GM19035 (cell line): ENCODE measurements around the gene FAM131B.

Experiments used
- ATAC-seq: cut with Tn5 transposase; IDR thresholded peaks from one replicate; pipeline ENCODE4 v1.9.1; 2021; ENCODE audit not compliant: unreplicated experiment

The FAM131B gene

GRCh38 chr7:143360788-143361551 lies 1.5 kb downstream of the FAM131B start:
- ATAC-seq = no peak

- no peak for ATAC-seq
Measured at GRCh38 chr7:143359771-143360353, 2.7 kb downstream of the FAM131B start.

GRCh38 chr7:143358626-143359025 lies 3.9 kb downstream of the FAM131B start:
- ATAC-seq = no peak

GRCh38 chr7:143356414-143357050 lies 6.0 kb downstream of the FAM131B start:
- no peak for ATAC-seq

GRCh38 chr7:143355450-143356385 lies 6.8 kb downstream of the FAM131B start:
- ATAC-seq = no peak

GRCh38 chr7:143354965-143355364 lies 7.5 kb downstream of the FAM131B start:
- ATAC-seq = no peak

- ATAC-seq = no peak
Measured at GRCh38 chr7:143354376-143354775, 8.1 kb downstream of the FAM131B start.

GRCh38 chr7:143352531-143353002 lies 9.9 kb downstream of the FAM131B start:
- ATAC-seq = no peak

GRCh38 chr7:143351574-143351973 lies 10.9 kb downstream of the FAM131B start:
- ATAC-seq = no peak

GRCh38 chr7:143351060-143351459 lies 11.5 kb downstream of the FAM131B start:
- no peak for ATAC-seq

- no peak for ATAC-seq
Measured at GRCh38 chr7:143347950-143348349, 14.6 kb downstream of the FAM131B start.

GRCh38 chr7:143346018-143346417 lies 16.5 kb downstream of the FAM131B start:
- no peak for ATAC-seq

GRCh38 chr7:143345428-143345900 lies 17.0 kb downstream of the FAM131B start:
- ATAC-seq = peak; percentile 83

- no peak for ATAC-seq
Measured at GRCh38 chr7:143343596-143343995, 18.9 kb downstream of the FAM131B start.

- ATAC-seq = no peak
Measured at GRCh38 chr7:143341842-143342241, 20.7 kb downstream of the FAM131B start.

- ATAC-seq = no peak
Measured at GRCh38 chr7:143337216-143337615, 25.3 kb downstream of the FAM131B start.

- no peak for ATAC-seq
Measured at GRCh38 chr7:143334244-143334643, 28.3 kb downstream of the FAM131B start.

GRCh38 chr7:143331179-143331801 lies 31.2 kb downstream of the FAM131B start:
- ATAC-seq = no peak

GRCh38 chr7:143329471-143330170 lies 32.9 kb downstream of the FAM131B start:
- ATAC-seq = no peak

GRCh38 chr7:143327903-143328302 lies 34.6 kb downstream of the FAM131B start:
- ATAC-seq = no peak
